IPS DF 6.9 (cell line): ENCODE results near the gene ICAM5.
A peak's percentile ranks its signal among the peaks of the same experiment; 100 is the strongest.
"Not testable (repeated sequence)": the region's sequence is repeated elsewhere in the genome, so short reads cannot be mapped to it uniquely, and the experiment has no call there.

Experiments used
- DNase-seq: peaks from one replicate; pipeline ENCODE4 v3.0.0-alpha.2; 2013; ENCODE audit warnings: low read depth, low spot score
- H3K27ac ChIP-seq: one replicate; pipeline ENCODE4 v1.5.1; 2013; ENCODE audit warnings: low read length, control low read depth
- H3K27me3 ChIP-seq: 2 replicates; pipeline ENCODE4 v1.6.1; 2013; ENCODE audit warnings: mild to moderate bottlenecking, low read length; ENCODE audit not compliant: control insufficient read depth, insufficient read depth
- H3K36me3 ChIP-seq: 2 replicates; pipeline ENCODE4 v1.6.1; 2013; ENCODE audit warnings: low read length; ENCODE audit not compliant: control insufficient read depth, insufficient read depth
- H3K4me1 ChIP-seq: 2 replicates; pipeline ENCODE4 v1.6.1; 2013; ENCODE audit warnings: low read length; ENCODE audit not compliant: control insufficient read depth, insufficient read depth
- H3K4me3 ChIP-seq: 2 replicates; pipeline ENCODE4 v1.5.1; 2013; ENCODE audit warnings: mild to moderate bottlenecking, low read length
- H3K9me3 ChIP-seq: 2 replicates; pipeline ENCODE4 v1.6.1; 2013; ENCODE audit warnings: low read length, inconsistent platforms; ENCODE audit not compliant: control insufficient read depth, insufficient read depth
- WGBS: extraction: QIAGEN DNeasy Blood & Tissue Kit; methylation state at CpG from one replicate; pipeline ENCODE4 v1.1.7; 2013; ENCODE audit warnings: mixed read lengths, missing lambda C conversion rate; ENCODE audit not compliant: insufficient read length, insufficient coverage; 5-methylcytosine and 5-hydroxymethylcytosine counted together

The ICAM5 gene, protein sequence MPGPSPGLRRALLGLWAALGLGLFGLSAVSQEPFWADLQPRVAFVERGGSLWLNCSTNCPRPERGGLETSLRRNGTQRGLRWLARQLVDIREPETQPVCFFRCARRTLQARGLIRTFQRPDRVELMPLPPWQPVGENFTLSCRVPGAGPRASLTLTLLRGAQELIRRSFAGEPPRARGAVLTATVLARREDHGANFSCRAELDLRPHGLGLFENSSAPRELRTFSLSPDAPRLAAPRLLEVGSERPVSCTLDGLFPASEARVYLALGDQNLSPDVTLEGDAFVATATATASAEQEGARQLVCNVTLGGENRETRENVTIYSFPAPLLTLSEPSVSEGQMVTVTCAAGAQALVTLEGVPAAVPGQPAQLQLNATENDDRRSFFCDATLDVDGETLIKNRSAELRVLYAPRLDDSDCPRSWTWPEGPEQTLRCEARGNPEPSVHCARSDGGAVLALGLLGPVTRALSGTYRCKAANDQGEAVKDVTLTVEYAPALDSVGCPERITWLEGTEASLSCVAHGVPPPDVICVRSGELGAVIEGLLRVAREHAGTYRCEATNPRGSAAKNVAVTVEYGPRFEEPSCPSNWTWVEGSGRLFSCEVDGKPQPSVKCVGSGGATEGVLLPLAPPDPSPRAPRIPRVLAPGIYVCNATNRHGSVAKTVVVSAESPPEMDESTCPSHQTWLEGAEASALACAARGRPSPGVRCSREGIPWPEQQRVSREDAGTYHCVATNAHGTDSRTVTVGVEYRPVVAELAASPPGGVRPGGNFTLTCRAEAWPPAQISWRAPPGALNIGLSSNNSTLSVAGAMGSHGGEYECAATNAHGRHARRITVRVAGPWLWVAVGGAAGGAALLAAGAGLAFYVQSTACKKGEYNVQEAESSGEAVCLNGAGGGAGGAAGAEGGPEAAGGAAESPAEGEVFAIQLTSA

DNA sequence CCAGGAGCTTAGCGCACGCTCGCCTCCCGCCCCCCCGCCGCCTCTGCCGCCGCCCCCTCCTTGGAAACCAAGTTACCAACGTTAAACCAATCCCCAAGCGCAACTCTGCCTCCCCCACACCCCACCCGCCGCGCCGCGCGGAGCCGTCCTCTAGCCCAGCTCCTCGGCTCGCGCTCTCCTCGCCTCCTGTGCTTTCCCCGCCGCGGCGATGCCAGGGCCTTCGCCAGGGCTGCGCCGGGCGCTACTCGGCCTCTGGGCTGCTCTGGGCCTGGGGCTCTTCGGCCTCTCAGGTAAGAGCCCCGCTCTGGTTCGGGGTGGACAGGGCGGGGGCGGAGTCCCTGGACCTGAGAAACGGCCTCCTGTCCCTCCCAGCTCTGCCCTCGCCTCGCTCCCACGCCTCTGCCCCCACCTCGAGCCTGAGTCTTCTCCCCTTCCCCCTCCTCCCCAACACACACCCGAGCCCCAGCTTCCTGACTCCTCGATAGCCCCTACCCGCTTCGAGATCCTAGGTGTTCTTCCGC is at the start of gene ICAM5:
Gene ICAM5, plus strand, starts transcription at position 117 of the 521 bp plus-strand sequence. Its CDS starts 92 bp downstream, at position 209.
- Histone ChIP-seq H3K4me1 (peaks cover 4% of the 10 kb centered on the region), H3K36me3 (no peaks in the 10 kb centered on the region; the same call in 1 of the 2 replicates), H3K9me3 (no peaks in the 10 kb centered on the region), H3K27me3 (peaks cover 54% of the 10 kb centered on the region), H3K4me3 (peak within 1 kb of the TSS; percentile 27; the same call in 1 of the 2 replicates), H3K27ac (no peak within 1 kb of the TSS)
- DNase-seq: no peak
- no CpG with 5 or more reads among the region's 45 CpGs for WGBS

DNA sequence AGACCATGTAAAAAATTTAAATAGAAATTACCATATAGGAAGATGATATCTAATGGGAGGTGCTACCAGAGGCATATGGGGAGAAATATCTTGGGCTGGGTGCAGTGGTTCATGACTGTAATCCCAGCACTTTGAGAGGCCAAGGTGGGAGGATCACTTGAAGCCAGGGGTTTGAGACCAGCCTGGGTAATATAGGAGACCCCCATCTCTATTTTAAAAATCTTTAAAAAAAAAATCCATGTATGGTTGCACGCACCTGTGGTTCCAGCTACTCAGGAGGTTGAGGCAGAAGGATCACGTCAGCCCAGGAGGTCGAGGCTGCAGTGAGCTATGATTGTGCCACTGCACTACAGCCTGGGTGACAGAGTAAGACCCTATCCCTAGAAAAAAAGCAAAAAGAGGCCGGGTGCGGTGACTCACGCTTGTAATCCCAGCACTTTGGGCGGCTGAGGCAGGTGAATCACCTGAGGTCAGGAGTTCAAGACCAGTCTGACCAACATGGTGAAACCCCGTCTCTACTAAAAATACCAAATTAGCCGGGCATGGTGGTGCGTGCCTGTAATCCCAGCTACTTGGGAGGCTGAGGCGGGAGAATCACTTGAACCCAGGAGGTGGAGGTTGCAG is 47.8 kb upstream of the ICAM5 start:
- H3K27ac ChIP-seq, H3K27me3 ChIP-seq, H3K9me3 ChIP-seq, DNase-seq, H3K36me3 ChIP-seq, H3K4me3 ChIP-seq, H3K4me1 ChIP-seq: not testable (repeated sequence)
- WGBS: no CpG with 5 or more reads among the region's 11 CpGs

DNA sequence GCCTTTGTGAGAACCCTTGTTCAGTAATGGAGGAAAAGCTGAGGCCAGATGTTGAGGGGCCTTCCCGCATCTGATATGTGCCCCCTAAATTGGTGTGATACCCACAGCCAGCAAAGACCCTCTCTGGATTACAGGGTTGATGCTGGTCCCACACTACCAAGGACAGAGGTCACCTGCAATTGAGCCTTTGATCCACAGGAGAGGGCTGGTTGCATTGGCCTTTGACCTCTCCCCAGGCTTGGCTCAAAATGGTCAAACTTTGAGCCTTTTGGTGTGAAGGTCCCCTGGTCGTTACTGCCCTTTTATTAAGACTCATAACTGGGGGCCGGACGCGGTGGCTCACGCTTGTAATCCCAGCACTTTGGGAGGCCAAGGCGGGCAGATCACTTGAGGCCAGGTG is 46.1 kb upstream of the ICAM5 start:
- Histone ChIP-seq H3K9me3 (no peaks in the 10 kb centered on the region), H3K4me1 (peaks cover 2% of the 10 kb centered on the region; the same call in 1 of the 2 replicates), H3K4me3 (no peak overlapping the region)

DNA sequence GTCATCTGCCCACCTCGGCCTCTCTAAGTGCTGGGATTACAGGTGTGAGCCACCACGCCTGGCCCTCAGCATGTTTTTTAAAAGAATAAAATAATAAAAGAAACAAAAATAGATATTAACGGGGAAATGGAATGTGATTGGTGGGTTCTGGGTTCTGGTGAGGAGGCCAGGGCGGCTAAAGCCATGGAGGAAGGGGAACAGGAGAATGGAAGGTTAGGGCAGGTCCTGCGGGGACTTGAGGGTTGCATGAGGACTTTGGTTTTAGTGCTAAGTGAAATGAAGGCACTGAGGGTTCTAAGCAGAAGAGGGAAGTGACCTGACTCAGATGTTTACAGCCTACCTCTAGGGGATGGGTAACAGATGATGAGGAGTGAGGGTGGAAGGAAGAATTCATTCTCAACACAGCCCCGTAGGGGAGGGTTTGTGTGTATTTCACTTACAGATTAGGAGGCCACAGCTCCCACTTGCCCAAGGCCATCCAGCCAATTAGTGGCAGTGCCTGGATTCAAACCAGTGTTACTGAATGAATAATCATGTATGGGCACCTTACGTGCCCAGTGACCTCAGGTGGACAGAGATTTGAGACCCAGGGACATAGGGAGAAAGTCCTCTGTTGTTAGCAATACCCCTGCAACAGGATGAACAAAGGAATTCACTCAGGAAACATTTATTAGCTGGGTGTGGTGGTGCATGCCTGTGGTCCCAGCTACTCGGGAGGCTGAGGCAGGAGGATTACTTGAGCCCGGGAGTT is 44.4 kb upstream of the ICAM5 start:
- Histone ChIP-seq H3K27me3 (no peaks in the 10 kb centered on the region), H3K27ac (no peak overlapping the region), H3K36me3 (no peaks in the 10 kb centered on the region), H3K4me3 (no peak overlapping the region), H3K4me1 (peaks cover 2% of the 10 kb centered on the region; the same call in 1 of the 2 replicates), H3K9me3 (no peaks in the 10 kb centered on the region)
- 100% methylated on average over 1 of the region's 9 CpGs for WGBS
- DNase-seq: no peak

More for the DNA sequence above, 46.1 kb upstream of the ICAM5 start:
- Histone ChIP-seq H3K27ac (no peak overlapping the region), H3K27me3 (no peaks in the 10 kb centered on the region), H3K36me3 (no peaks in the 10 kb centered on the region)
- WGBS: no CpG with 5 or more reads among the region's 7 CpGs
- DNase-seq: no peak

DNA sequence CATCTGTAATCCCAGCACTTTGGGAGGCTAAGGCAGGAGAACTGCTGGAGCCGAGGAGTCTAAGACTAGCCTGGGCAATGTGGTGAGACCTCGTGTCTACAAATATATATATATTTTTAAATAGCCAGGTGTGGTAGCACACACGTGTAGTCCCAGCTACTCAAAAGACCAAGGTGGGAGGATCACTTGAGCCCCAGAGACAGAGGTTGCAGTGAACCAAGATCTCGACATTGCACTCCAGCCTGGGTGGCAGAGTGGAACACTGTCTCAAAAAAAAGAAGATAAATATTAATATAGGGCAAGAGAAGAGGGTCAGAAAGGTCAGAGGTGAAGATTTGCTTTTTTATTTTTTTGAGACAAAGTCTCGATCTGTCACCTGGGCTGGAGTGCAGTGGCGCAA is 43.2 kb upstream of the ICAM5 start:
- no peak for DNase-seq
- Histone ChIP-seq H3K36me3 (no peaks in the 10 kb centered on the region), H3K9me3 (no peaks in the 10 kb centered on the region), H3K27me3 (no peaks in the 10 kb centered on the region), H3K4me1 (peaks cover 2% of the 10 kb centered on the region; the same call in 1 of the 2 replicates), H3K27ac (no peak overlapping the region), H3K4me3 (no peak overlapping the region)
- WGBS: no CpG with 5 or more reads among the region's 6 CpGs

DNA sequence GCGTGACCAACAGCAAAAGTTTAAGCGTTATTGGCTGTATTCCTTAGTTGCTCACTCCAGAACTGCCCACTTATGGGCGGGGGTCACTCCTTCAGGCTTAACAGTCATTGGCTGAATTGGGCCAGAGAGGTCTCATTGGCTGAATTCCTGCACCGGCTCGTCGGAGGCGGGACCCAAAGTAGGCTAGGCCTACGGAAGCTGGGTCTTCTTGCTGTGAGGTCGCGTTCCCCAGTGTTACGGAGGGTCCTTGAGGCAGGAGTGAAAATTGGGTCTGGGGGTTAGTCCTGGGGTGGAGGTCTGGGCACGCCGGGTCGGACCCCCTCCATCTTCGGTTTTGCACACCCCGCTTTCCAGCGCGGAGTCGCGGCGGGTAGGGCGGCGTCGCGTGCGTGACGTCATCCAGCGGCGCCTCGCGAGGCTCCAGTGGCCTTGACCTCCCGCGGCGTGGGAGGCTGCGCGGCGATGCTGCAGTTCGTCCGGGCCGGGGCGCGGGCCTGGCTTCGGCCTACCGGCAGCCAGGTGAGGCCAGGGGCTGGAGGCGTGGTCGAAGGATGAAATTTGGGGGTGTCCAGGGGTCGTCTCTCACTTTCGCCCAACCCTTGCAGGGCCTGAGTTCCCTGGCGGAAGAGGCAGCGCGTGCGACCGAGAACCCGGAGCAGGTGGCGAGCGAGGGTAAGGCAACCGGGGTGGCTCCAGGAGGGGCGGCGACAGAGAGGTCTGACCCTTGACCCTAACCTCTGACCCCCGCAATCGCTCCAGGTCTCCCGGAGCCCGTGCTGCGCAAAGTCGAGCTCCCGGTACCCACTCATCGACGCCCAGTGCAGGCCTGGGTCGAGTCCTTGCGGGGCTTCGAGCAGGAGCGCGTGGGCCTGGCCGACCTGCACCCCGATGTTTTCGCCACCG is 37.7 kb upstream of the ICAM5 start, which contains the start of gene MRPL4:
Gene MRPL4, plus strand, starts transcription at position 423 of the 903 bp plus-strand sequence. Its CDS starts 40 bp downstream, at position 463.
- Histone ChIP-seq H3K27me3 (no peaks in the 10 kb centered on the region), H3K27ac (no peak within 1 kb of the TSS), H3K4me1 (no peaks in the 10 kb centered on the region), H3K36me3 (0 out of 2 replicates have a peak, but pooled peaks cover 5% of the 10 kb centered on the region), H3K9me3 (no peaks in the 10 kb centered on the region), H3K4me3 (peak within 1 kb of the TSS; percentile 98)
- WGBS: no CpG with 5 or more reads among the region's 77 CpGs
- DNase-seq: peak; percentile 96

DNA sequence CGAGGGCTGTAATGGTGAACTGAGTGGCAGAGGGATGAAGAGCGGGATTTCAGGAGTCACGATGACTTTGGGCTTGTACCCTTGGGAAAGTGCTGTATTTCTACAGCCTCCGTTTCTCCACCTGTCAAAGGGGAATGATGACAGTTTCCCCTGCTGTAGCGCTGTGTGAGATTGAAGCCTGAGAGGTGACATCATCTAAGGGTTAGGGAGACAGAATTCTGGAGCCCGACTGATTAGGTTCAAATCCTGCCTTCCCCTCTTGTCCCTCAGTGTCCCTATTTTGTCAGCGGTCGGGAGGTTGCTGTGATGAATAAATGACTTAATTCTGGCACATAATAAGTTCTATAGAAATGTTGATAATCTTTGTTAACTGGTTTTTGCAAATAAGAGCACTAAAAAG is 37.0 kb upstream of the ICAM5 start:
- Histone ChIP-seq H3K4me3 (peak overlapping the region; percentile 98), H3K9me3 (no peaks in the 10 kb centered on the region), H3K36me3 (0 out of 2 replicates have a peak, but pooled peaks cover 10% of the 10 kb centered on the region), H3K27ac (no peak overlapping the region), H3K4me1 (no peaks in the 10 kb centered on the region), H3K27me3 (no peaks in the 10 kb centered on the region)
- no peak for DNase-seq
- no CpG with 5 or more reads among the region's 8 CpGs for WGBS

DNA sequence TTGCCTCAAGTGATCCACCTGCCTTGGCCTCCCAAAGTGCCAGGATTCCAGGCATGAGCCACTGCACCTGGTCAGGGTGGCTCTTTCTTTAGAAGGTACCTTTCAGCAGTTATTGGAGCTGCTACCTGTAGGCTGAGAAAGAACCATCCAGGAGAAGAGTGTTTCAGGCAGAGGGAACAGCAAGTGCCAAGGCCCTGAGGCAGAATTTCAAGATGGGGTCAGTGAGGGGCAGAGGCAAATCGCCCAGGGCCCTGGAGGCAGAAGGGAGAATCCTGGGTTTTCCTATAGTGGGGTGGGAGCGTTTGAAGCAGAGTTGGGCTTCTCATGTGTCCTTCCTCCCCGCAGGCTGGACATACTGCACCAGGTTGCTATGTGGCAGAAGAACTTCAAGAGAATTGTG is 35.5 kb upstream of the ICAM5 start:
- Histone ChIP-seq H3K4me3 (no peak overlapping the region), H3K9me3 (no peaks in the 10 kb centered on the region), H3K27me3 (no peaks in the 10 kb centered on the region), H3K36me3 (0 out of 2 replicates have a peak, but pooled peaks cover 16% of the 10 kb centered on the region), H3K27ac (no peak overlapping the region), H3K4me1 (no peaks in the 10 kb centered on the region)
- WGBS: no CpG with 5 or more reads among the region's 3 CpGs
- no peak for DNase-seq

DNA sequence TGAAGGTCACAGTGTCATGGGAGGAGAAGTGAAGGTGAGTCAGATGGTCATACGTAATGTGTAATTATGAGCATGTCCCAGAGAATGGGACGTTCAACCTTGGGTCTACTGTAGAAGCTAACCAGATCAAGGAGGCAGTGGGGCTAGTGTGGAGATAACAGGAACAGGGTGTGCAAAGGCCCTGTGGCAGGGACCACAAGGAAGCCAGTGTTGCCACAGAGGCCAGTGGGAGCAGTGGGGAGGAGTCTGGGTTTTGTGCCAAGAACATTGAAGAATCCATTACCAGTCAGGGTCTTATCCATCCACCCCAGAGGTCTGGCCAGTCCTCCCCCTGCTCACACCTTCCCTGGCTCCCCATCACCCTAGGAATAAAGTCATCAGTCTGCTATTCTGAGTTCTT is 34.4 kb upstream of the ICAM5 start:
- 0 out of 2 replicates have a peak, but pooled peaks cover 16% of the 10 kb centered on the region for H3K36me3 ChIP-seq
- no CpG with 5 or more reads among the region's 2 CpGs for WGBS
- H3K4me1 ChIP-seq: no peaks in the 10 kb centered on the region
- no peaks in the 10 kb centered on the region for H3K9me3 ChIP-seq
- no peaks in the 10 kb centered on the region for H3K27me3 ChIP-seq
- DNase-seq: no peak
- H3K4me3 ChIP-seq: no peak overlapping the region
- no peak overlapping the region for H3K27ac ChIP-seq
